Neuronal stem cell (in vitro differentiated cells): ENCODE results near the gene PARD3.

Experiments used
- DNase-seq: peaks from one replicate; pipeline ENCODE4 v3.0.0-alpha.2; 2013; ENCODE audit warnings: low spot score
- H2AFZ ChIP-seq: one replicate; pipeline ENCODE4 v1.6.1; 2013; ENCODE audit warnings: mild to moderate bottlenecking, low read length, inconsistent platforms
- H2AK5ac ChIP-seq: 2 replicates; pipeline ENCODE4 v1.6.1; 2013; ENCODE audit warnings: low read depth, mild to moderate bottlenecking, inconsistent platforms, low read length, moderate library complexity, mixed read lengths
- H2BK120ac ChIP-seq: 2 replicates; pipeline ENCODE4 v1.6.1; 2013; ENCODE audit warnings: low read depth, mild to moderate bottlenecking, inconsistent platforms, low read length, moderate library complexity, mixed read lengths
- H2BK12ac ChIP-seq: one replicate; pipeline ENCODE4 v1.6.1; 2013; ENCODE audit warnings: low read length, inconsistent platforms
- H2BK15ac ChIP-seq: 2 replicates; pipeline ENCODE4 v1.6.1; 2013; ENCODE audit warnings: mild to moderate bottlenecking, low read length, inconsistent platforms, mixed read lengths
- H2BK5ac ChIP-seq: one replicate; pipeline ENCODE4 v1.6.1; 2013; ENCODE audit warnings: inconsistent platforms, mild to moderate bottlenecking, low read length, moderate library complexity
- H3K14ac ChIP-seq: one replicate; pipeline ENCODE4 v1.6.1; 2013; ENCODE audit warnings: low read length, inconsistent platforms
- H3K18ac ChIP-seq: 2 replicates; pipeline ENCODE4 v1.6.1; 2013; ENCODE audit warnings: low read length, inconsistent platforms
- H3K23ac ChIP-seq: 2 replicates; pipeline ENCODE4 v1.6.1; 2013; ENCODE audit warnings: low read depth, mild to moderate bottlenecking, mixed read lengths, low read length, inconsistent platforms; ENCODE audit not compliant: poor library complexity
- H3K27ac ChIP-seq: replicated peaks from 3 replicates; pipeline ENCODE4 v1.5.1; 2013; ENCODE audit warnings: low read length, inconsistent platforms
- H3K27me3 ChIP-seq, 3 experiments: 2 replicates each; pipeline ENCODE4 v1.6.1; 2013; ENCODE audit warnings: low read length in 3 of 3, mild to moderate bottlenecking in 2 of 3, inconsistent platforms in 1 of 3, low read depth in 1 of 3, mixed read lengths in 1 of 3, moderate library complexity in 1 of 3; ENCODE audit not compliant: control insufficient read depth in 3 of 3, insufficient read depth in 3 of 3
- H3K36me3 ChIP-seq, 2 donors: replicated peaks in 1 of 2; 2 replicates each; pipeline ENCODE4 v1.6.1; 2013; ENCODE audit warnings: low read length in 2 of 2; ENCODE audit not compliant: control insufficient read depth in 2 of 2, insufficient read depth in 2 of 2
- H3K4ac ChIP-seq: 2 replicates; pipeline ENCODE4 v1.6.1; 2013; ENCODE audit warnings: inconsistent platforms, mild to moderate bottlenecking, low read length, moderate library complexity
- H3K4me1 ChIP-seq, 2 donors: 1 replicate in 1 of 2; 2 replicates in 1 of 2; pipeline ENCODE4 v1.6.1; 2013; ENCODE audit warnings: low read length in 2 of 2, low read depth in 1 of 2; ENCODE audit not compliant: control insufficient read depth in 2 of 2, insufficient read depth in 1 of 2
- H3K4me2 ChIP-seq: one replicate; pipeline ENCODE4 v1.6.1; 2013; ENCODE audit warnings: mild to moderate bottlenecking, low read length, inconsistent platforms; ENCODE audit not compliant: insufficient read depth, poor library complexity, severe bottlenecking
- H3K4me3 ChIP-seq, 2 donors: 2 replicates each; pipeline ENCODE4 v1.5.1; 2013; ENCODE audit warnings: low read length in 2 of 2, mild to moderate bottlenecking in 2 of 2, inconsistent platforms in 1 of 2, moderate library complexity in 1 of 2
- H3K79me1 ChIP-seq: one replicate; pipeline ENCODE4 v1.6.1; 2013; ENCODE audit warnings: low read depth, mild to moderate bottlenecking, inconsistent platforms, low read length, moderate library complexity
- H3K9ac ChIP-seq: one replicate; pipeline ENCODE4 v1.6.1; 2013; ENCODE audit warnings: mild to moderate bottlenecking, low read depth, low read length, inconsistent platforms; ENCODE audit not compliant: poor library complexity
- H3K9me3 ChIP-seq, 2 donors: replicated peaks in 1 of 2; 2 replicates each; pipeline versions ENCODE3 to v1.6.1; 2013; ENCODE audit warnings: low read length in 2 of 2, mild to moderate bottlenecking in 2 of 2, inconsistent platforms in 1 of 2, low read depth in 1 of 2, mixed read lengths in 1 of 2, moderate library complexity in 1 of 2; ENCODE audit not compliant: control insufficient read depth in 2 of 2, insufficient read depth in 1 of 2
- H4K8ac ChIP-seq: one replicate; pipeline ENCODE4 v1.6.1; 2013; ENCODE audit warnings: low read depth, mild to moderate bottlenecking, inconsistent platforms, low read length, moderate library complexity
- H4K91ac ChIP-seq: one replicate; pipeline ENCODE4 v1.6.1; 2013; ENCODE audit warnings: low read length, low read depth, mild to moderate bottlenecking, inconsistent platforms; ENCODE audit not compliant: poor library complexity
- WGBS, 2 donors: extraction: QIAGEN DNeasy Blood & Tissue Kit; methylation state at CpG; one replicate each; pipeline ENCODE4 v1.1.7; 2013; ENCODE audit warnings: missing lambda C conversion rate in 2 of 2, mixed read lengths in 1 of 2; ENCODE audit not compliant: insufficient read length in 2 of 2, insufficient replicate concordance in 1 of 2; ENCODE audit errors: extremely low coverage in 2 of 2; 5-methylcytosine and 5-hydroxymethylcytosine counted together

Gene PARD3

GRCh38 chr10:34151931-34152330 lies 663.2 kb downstream of the PARD3 start:
- Histone ChIP-seq H3K4me3 (no peak overlapping the region), H2BK15ac (no peak overlapping the region), H3K36me3 (no peaks in the 10 kb centered on the region), H4K91ac (no peak overlapping the region), H3K14ac (no peak overlapping the region), H3K18ac (no peak overlapping the region), H3K4me1 (no peaks in the 10 kb centered on the region), H2AK5ac (no peak overlapping the region), H3K4me2 (no peak overlapping the region), H2BK120ac (no peak overlapping the region), H2BK5ac (no peak overlapping the region), H4K8ac (no peak overlapping the region), H3K9ac (no peak overlapping the region), H3K27ac (no peak overlapping the region), H3K27me3 (no peaks in the 10 kb centered on the region), H3K9me3 (no peaks in the 10 kb centered on the region), H2BK12ac (no peak overlapping the region), H3K4ac (no peak overlapping the region), H3K23ac (no peak overlapping the region), H2AFZ (no peak overlapping the region), H3K79me1 (no peaks in the 10 kb centered on the region)
- no CpG with 5 or more reads among the region's 1 CpG for WGBS, 2 donors
- DNase-seq = no peak

GRCh38 chr10:34151481-34151880 lies 663.6 kb downstream of the PARD3 start:
- no peak overlapping the region for H2AFZ ChIP-seq
- H2BK12ac ChIP-seq = no peak overlapping the region
- H3K27ac ChIP-seq = no peak overlapping the region
- no peak overlapping the region for H3K4me2 ChIP-seq
- H2BK5ac ChIP-seq = no peak overlapping the region
- H4K8ac ChIP-seq = no peak overlapping the region
- H2BK15ac ChIP-seq = no peak overlapping the region
- no peak overlapping the region for H3K14ac ChIP-seq
- no peak overlapping the region for H2AK5ac ChIP-seq
- H3K18ac ChIP-seq = no peak overlapping the region
- H3K27me3 ChIP-seq = no peaks in the 10 kb centered on the region
- no CpG with 5 or more reads among the region's 3 CpGs for WGBS, 2 donors
- no peak overlapping the region for H3K4ac ChIP-seq
- no peak overlapping the region for H3K9ac ChIP-seq
- no peaks in the 10 kb centered on the region for H3K4me1 ChIP-seq
- H3K9me3 ChIP-seq = no peaks in the 10 kb centered on the region
- no peak for DNase-seq
- H3K4me3 ChIP-seq = no peak overlapping the region
- H3K36me3 ChIP-seq = no peaks in the 10 kb centered on the region
- H4K91ac ChIP-seq = no peak overlapping the region
- H3K23ac ChIP-seq = no peak overlapping the region
- no peak overlapping the region for H2BK120ac ChIP-seq
- no peaks in the 10 kb centered on the region for H3K79me1 ChIP-seq

- Histone ChIP-seq H2BK5ac (no peak overlapping the region), H4K91ac (no peak overlapping the region), H3K9ac (no peak overlapping the region), H3K4me1 (no peaks in the 10 kb centered on the region), H3K27ac (no peak overlapping the region), H4K8ac (no peak overlapping the region), H3K27me3 (no peaks in the 10 kb centered on the region), H3K36me3 (no peaks in the 10 kb centered on the region), H3K4me2 (no peak overlapping the region), H3K79me1 (no peaks in the 10 kb centered on the region), H3K14ac (no peak overlapping the region), H3K4ac (no peak overlapping the region), H3K23ac (no peak overlapping the region), H2BK12ac (no peak overlapping the region), H2AFZ (no peak overlapping the region), H3K9me3 (no peaks in the 10 kb centered on the region), H2BK120ac (no peak overlapping the region), H2BK15ac (no peak overlapping the region), H2AK5ac (no peak overlapping the region), H3K4me3 (no peak overlapping the region), H3K18ac (no peak overlapping the region)
- WGBS, 2 donors = no CpG with 5 or more reads among the region's 3 CpGs
- no peak for DNase-seq
Observed at GRCh38 chr10:34150103-34150502, 665.0 kb downstream of the PARD3 start.

GRCh38 chr10:34148305-34148657 lies 666.8 kb downstream of the PARD3 start:
- H3K4ac ChIP-seq = no peak overlapping the region
- H3K9ac ChIP-seq = no peak overlapping the region
- H2AFZ ChIP-seq = no peak overlapping the region
- no peak overlapping the region for H4K8ac ChIP-seq
- no peaks in the 10 kb centered on the region for H3K4me1 ChIP-seq
- H3K23ac ChIP-seq = no peak overlapping the region
- H3K4me2 ChIP-seq = no peak overlapping the region
- no peak overlapping the region for H2BK120ac ChIP-seq
- no peak overlapping the region for H3K18ac ChIP-seq
- H2BK5ac ChIP-seq = no peak overlapping the region
- no peak overlapping the region for H2BK15ac ChIP-seq
- H2AK5ac ChIP-seq = no peak overlapping the region
- no peak overlapping the region for H3K27ac ChIP-seq
- H3K9me3 ChIP-seq = peaks cover 0 to 4% of the 10 kb centered on the region in 2 donors
- H3K36me3 ChIP-seq = no peaks in the 10 kb centered on the region
- no peak for DNase-seq
- no peak overlapping the region for H2BK12ac ChIP-seq
- H3K27me3 ChIP-seq = no peaks in the 10 kb centered on the region
- no peaks in the 10 kb centered on the region for H3K79me1 ChIP-seq
- no peak overlapping the region for H3K14ac ChIP-seq
- no CpG with 5 or more reads among the region's 3 CpGs for WGBS, 2 donors
- H3K4me3 ChIP-seq = no peak overlapping the region
- H4K91ac ChIP-seq = no peak overlapping the region
